Measurements from ENCODE around the gene ANKFY1.
"Not testable (repeated sequence)": the region's sequence is repeated elsewhere in the genome, so short reads cannot be mapped to it uniquely, and the experiment has no call there.

GRCh38 chr17:4255271-4255670 lies 8.5 kb downstream of the ANKFY1 start:
- not testable (repeated sequence) for TF ChIP-seq POLR2A (IDR thresholded peaks at IDR 0.05)
- TF ChIP-seq, protein P1, sequence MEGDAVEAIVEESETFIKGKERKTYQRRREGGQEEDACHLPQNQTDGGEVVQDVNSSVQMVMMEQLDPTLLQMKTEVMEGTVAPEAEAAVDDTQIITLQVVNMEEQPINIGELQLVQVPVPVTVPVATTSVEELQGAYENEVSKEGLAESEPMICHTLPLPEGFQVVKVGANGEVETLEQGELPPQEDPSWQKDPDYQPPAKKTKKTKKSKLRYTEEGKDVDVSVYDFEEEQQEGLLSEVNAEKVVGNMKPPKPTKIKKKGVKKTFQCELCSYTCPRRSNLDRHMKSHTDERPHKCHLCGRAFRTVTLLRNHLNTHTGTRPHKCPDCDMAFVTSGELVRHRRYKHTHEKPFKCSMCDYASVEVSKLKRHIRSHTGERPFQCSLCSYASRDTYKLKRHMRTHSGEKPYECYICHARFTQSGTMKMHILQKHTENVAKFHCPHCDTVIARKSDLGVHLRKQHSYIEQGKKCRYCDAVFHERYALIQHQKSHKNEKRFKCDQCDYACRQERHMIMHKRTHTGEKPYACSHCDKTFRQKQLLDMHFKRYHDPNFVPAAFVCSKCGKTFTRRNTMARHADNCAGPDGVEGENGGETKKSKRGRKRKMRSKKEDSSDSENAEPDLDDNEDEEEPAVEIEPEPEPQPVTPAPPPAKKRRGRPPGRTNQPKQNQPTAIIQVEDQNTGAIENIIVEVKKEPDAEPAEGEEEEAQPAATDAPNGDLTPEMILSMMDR (IDR thresholded peaks at IDR 0.05): not testable (repeated sequence)
